GM23338 (cell line): ENCODE data around the gene ZGLP1.

Experiments used
- CREB1 ChIP-seq: fragments of 250-450 bp; sonication (Bioruptor Pico); IDR thresholded peaks from 2 replicates; pipeline ENCODE4 v1.5.0; 2020; ENCODE audit warnings: low read depth, mild to moderate bottlenecking, moderate library complexity
- CTCF ChIP-seq, 2 experiments: fragments of 200-600 bp in 1 of 2; sonication (generic) in 1 of 2; conservative IDR thresholded peaks; 2 replicates each; pipeline versions ENCODE4 v1.5.1 to v1.6.1; 2016 to 2017; ENCODE audit warnings: antibody characterized with exemption in 2 of 2, low read depth in 2 of 2, mild to moderate bottlenecking in 2 of 2, moderate library complexity in 1 of 2
- EZH2 ChIP-seq: fragments of 200-600 bp; sonication (generic); IDR thresholded peaks from one replicate; pipeline ENCODE4 v1.8.0; 2017; ENCODE audit warnings: antibody characterized with exemption, mild to moderate bottlenecking, low read depth; ENCODE audit not compliant: unreplicated experiment
- EZH2phosphoT487 ChIP-seq: fragments of 200-600 bp; sonication (generic); IDR thresholded peaks from one replicate; pipeline ENCODE4 v1.8.1; 2018; ENCODE audit warnings: antibody characterized with exemption; ENCODE audit not compliant: unreplicated experiment
- NANOG ChIP-seq: IDR thresholded peaks from 2 replicates; pipeline ENCODE4 v1.6.1; 2016; ENCODE audit warnings: antibody characterized with exemption, borderline replicate concordance
- REST ChIP-seq: IDR thresholded peaks from one replicate; pipeline ENCODE4 v1.6.1; 2018; ENCODE audit warnings: antibody characterized with exemption; ENCODE audit not compliant: unreplicated experiment

GRCh38 chr19:10283301-10284064, 26.1 kb downstream of the ZGLP1 start:
- TF ChIP-seq CREB1 (CRISPR knock-in tag) (no peak), EZH2phosphoT487 (no peak), CTCF (conservative IDR thresholded peaks at IDR 0.05; ENCODE audit: low read depth in 2 of 2) (no peak), EZH2 (no peak), NANOG (no peak), REST (no peak)
